K562 (cell line): ENCODE results near the gene ZNF705A. TPM values are rescaled to one million over a fixed set of nuclear protein-coding genes. Genes with fewer than 3 reads are reported as not detected.
"Not testable (repeated sequence)": the region's sequence is repeated elsewhere in the genome, so short reads cannot be mapped to it uniquely, and the experiment has no call there.

ENCODE experiments used
- ATAC-seq: fragments of 200-7000 bp; cut with Tn5 transposase; 3 replicates; pipeline ENCODE4 v1.9.1; 2020; ENCODE audit warnings: moderate library complexity
- BruUV-seq: library from RNA; stranded (reverse); fragments of 400-500 nt; replicated peaks from 2 replicates; lab custom pipeline; 2021; lab: Mats Ljungman, UMichigan
- CTCF ChIA-PET: fragments of 300-600 bp; formaldehyde crosslinking; extraction: SDS; loops from one replicate; lab custom pipeline; 2021; ENCODE audit warnings: low intra/inter-chr PET ratio; lab: Yijun Ruan, JAX
- POLR2A ChIA-PET: fragments of 300-600, 350-650 bp; sonication (Branson Sonifier 250); formaldehyde crosslinking; extraction: SDS; loops from one replicate; lab custom pipeline; 2021; ENCODE audit warnings: antibody characterized with exemption, inconsistent platforms; lab: Yijun Ruan, JAX
- DNase-seq, 4 experiments: peaks; one replicate each; pipeline versions ENCODE4 v3.0.0 to v3.0.0-alpha.2; 2011 to 2018; ENCODE audit warnings: low spot score in 3 of 4, mixed read lengths in 3 of 4; ENCODE audit errors: extremely low read depth in 1 of 4
- FAIRE-seq: peaks from 2 replicates; lab custom pipeline; 2011; peaks lifted over from hg19 to GRCh38; lab: Jason Lieb, UNC
- H2AFZ ChIP-seq: 2 replicates; pipeline ENCODE4 v1.6.0; 2011; ENCODE audit warnings: low read depth, low read length, control low read depth, inconsistent platforms
- H3K27ac ChIP-seq: fragments of 200-600 bp; 3 replicates; pipeline ENCODE4 v1.8.0; 2011; ENCODE audit warnings: low read depth, mild to moderate bottlenecking, control low read depth, inconsistent platforms, low read length, moderate library complexity, mixed read lengths; ENCODE audit errors: extremely low read depth
- H3K27me3 ChIP-seq, 2 experiments: fragments of 300-600 bp in 1 of 2; 2 replicates in 1 of 2; 3 replicates in 1 of 2; pipeline versions ENCODE4 v1.6.0 to v1.8.0; 2011; ENCODE audit warnings: inconsistent platforms in 2 of 2, low read length in 2 of 2, mild to moderate bottlenecking in 1 of 2, mixed read lengths in 1 of 2, moderate library complexity in 1 of 2; ENCODE audit not compliant: control insufficient read depth in 2 of 2, insufficient read depth in 2 of 2
- H3K36me3 ChIP-seq: fragments of 300-600 bp; 3 replicates; pipeline ENCODE4 v1.8.0; 2011; ENCODE audit warnings: mild to moderate bottlenecking, low read length, inconsistent platforms; ENCODE audit not compliant: control insufficient read depth, insufficient read depth
- H3K4me1 ChIP-seq, 2 experiments: fragments of 200-600 bp in 1 of 2; replicated peaks in 1 of 2; 2 replicates in 1 of 2; 3 replicates in 1 of 2; pipeline versions ENCODE4 v1.5.1 to v1.8.0; 2011; ENCODE audit warnings: inconsistent platforms in 2 of 2, low read length in 2 of 2, mild to moderate bottlenecking in 1 of 2, mixed read lengths in 1 of 2, moderate library complexity in 1 of 2; ENCODE audit not compliant: control insufficient read depth in 2 of 2, insufficient read depth in 2 of 2
- H3K4me2 ChIP-seq: 2 replicates; pipeline ENCODE4 v1.6.1; 2011; ENCODE audit warnings: low read length, control low read depth, inconsistent platforms, mixed read lengths; ENCODE audit not compliant: insufficient read depth
- H3K4me3 ChIP-seq: fragments of 200-600 bp; sonication (generic), shearing (Covaris generic); 2 replicates; pipeline ENCODE4 v1.5.1; 2016; ENCODE audit warnings: control low read depth, inconsistent platforms
- H3K79me2 ChIP-seq: fragments of 200-600 bp; 3 replicates; pipeline ENCODE4 v1.8.0; 2011; ENCODE audit warnings: low read length, inconsistent platforms; ENCODE audit not compliant: control insufficient read depth, insufficient read depth
- H3K9ac ChIP-seq, 2 experiments: 2 replicates each; pipeline versions ENCODE4 v1.6.0 to v1.6.1; 2011; ENCODE audit warnings: low read depth in 2 of 2, low read length in 2 of 2, control low read depth in 1 of 2, inconsistent platforms in 1 of 2, mild to moderate bottlenecking in 1 of 2, mixed read lengths in 1 of 2; ENCODE audit not compliant: insufficient read depth in 1 of 2
- H3K9me1 ChIP-seq: one replicate; pipeline ENCODE4 v1.6.0; 2011; ENCODE audit warnings: inconsistent platforms, mild to moderate bottlenecking, low read length, moderate library complexity; ENCODE audit not compliant: control insufficient read depth, insufficient read depth
- H3K9me3 ChIP-seq: replicated peaks from 2 replicates; pipeline ENCODE4 v1.5.1; 2011; ENCODE audit warnings: low read depth, low read length, inconsistent platforms; ENCODE audit not compliant: control insufficient read depth, insufficient read depth
- H4K20me1 ChIP-seq: replicated peaks from 2 replicates; pipeline ENCODE4 v1.6.1; 2011; ENCODE audit warnings: low read length, inconsistent platforms, mixed read lengths; ENCODE audit not compliant: control insufficient read depth, insufficient read depth
- RAD21 ChIP-seq, 2 experiments: fragments of 250-450 bp in 1 of 2; fragments of 450-650 bp in 1 of 2; sonication (Bioruptor Pico) in 1 of 2; formaldehyde crosslinking in 1 of 2; IDR thresholded peaks in 1 of 2; conservative IDR thresholded peaks in 1 of 2; 2 replicates each; pipeline versions ENCODE4 v1.4.0 to v1.8.0; 2020 to 2022; ENCODE audit warnings: mild to moderate bottlenecking in 2 of 2, moderate library complexity in 1 of 2
- WGBS: fragments of 100-300 bp; shearing (Covaris generic); methylation state at CpG from one replicate; pipeline ENCODE4 v1.1.6; 2016; ENCODE audit warnings: low coverage, mixed read lengths; ENCODE audit not compliant: insufficient coverage; ENCODE audit errors: missing lambda C conversion rate; 5-methylcytosine and 5-hydroxymethylcytosine counted together
- in situ Hi-C: fragments of 300-500 bp; cut with MboI; formaldehyde crosslinking; loops from 4 replicates; pipeline ENCODE4 v1.15.0; 2018; ENCODE audit warnings: inconsistent platforms, mixed read lengths
- intact Hi-C: fragments of 100-400 bp; cut with micrococcal nuclease; formaldehyde crosslinking; loops from 2 replicates; pipeline ENCODE4 v1.14.2; 2022
- polyA plus RNA-seq, 8 experiments: library from polyadenylated mRNA; depleted of rRNA in 4 of 8; stranded (reverse) in 5 of 8; unstranded in 3 of 8; fragments of >200 nt; fragmentation: Nextera tagmentation in 2 of 8; fragmentation: Illumina TruSeq in 1 of 8; extraction: Ambion mirVana in 2 of 8; extraction: Trizol in 1 of 8; gene quantifications; 2 replicates each; pipeline versions ENCODE4 v1.2.1 to v1.2.3, GENCODE V29; 2011 to 2014; ENCODE audit warnings: inconsistent platforms in 1 of 8, missing spikeins in 1 of 8
- total RNA-seq, 7 experiments: library from RNA; depleted of rRNA in 6 of 7; stranded (reverse); fragments of >200 nt in 6 of 7; fragmentation: Illumina TruSeq in 2 of 7; extraction: Trizol in 2 of 7; gene quantifications; 2 replicates each; pipeline versions ENCODE4 v1.2.1 to v1.2.3, GENCODE V29; 2011 to 2021; ENCODE audit warnings: low replicate concordance in 1 of 7
- TF ChIP-seq, protein P1 (sequence below), 3 experiments: IDR thresholded peaks in 2 of 3; conservative IDR thresholded peaks in 1 of 3; 2 replicates each; pipeline ENCODE4 v1.5.1; 2011 to 2012; ENCODE audit warnings: low read length in 3 of 3, mild to moderate bottlenecking in 3 of 3, control low read depth in 2 of 3, improper control_type of control experiment in 1 of 3, inconsistent platforms in 1 of 3, low read depth in 1 of 3, mixed read lengths in 1 of 3, moderate library complexity in 1 of 3; ENCODE audit not compliant: insufficient read depth in 2 of 3

Gene ZNF705A
- total and polyA plus RNA-seq, 9 of the 15 experiments (the other 6 are each of a cell fraction or from before 2014, with no cell fraction given): not detected

DNA sequence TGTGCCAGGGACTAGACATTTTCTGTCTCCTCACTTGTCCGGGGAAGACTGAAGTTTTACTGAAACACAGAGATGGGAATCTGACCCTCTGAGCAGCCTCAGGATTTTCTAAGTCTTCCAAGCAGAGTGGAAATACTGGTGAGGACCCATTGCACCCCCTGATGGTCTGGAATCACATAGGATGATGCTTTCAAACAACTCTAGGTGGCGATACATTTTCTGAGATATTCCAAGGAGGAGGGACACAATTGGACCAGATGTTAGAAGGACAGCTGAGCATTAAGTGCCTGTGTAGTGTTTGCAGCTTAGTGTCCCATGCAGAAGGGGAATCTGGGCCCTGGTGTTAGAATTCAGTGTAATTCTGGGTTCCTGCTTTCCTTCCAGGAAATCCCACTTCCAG, 31.3 kb downstream of the ZNF705A start:
- not testable (repeated sequence) for H3K4me2 ChIP-seq
- TF ChIP-seq, protein P1, sequence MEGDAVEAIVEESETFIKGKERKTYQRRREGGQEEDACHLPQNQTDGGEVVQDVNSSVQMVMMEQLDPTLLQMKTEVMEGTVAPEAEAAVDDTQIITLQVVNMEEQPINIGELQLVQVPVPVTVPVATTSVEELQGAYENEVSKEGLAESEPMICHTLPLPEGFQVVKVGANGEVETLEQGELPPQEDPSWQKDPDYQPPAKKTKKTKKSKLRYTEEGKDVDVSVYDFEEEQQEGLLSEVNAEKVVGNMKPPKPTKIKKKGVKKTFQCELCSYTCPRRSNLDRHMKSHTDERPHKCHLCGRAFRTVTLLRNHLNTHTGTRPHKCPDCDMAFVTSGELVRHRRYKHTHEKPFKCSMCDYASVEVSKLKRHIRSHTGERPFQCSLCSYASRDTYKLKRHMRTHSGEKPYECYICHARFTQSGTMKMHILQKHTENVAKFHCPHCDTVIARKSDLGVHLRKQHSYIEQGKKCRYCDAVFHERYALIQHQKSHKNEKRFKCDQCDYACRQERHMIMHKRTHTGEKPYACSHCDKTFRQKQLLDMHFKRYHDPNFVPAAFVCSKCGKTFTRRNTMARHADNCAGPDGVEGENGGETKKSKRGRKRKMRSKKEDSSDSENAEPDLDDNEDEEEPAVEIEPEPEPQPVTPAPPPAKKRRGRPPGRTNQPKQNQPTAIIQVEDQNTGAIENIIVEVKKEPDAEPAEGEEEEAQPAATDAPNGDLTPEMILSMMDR (IDR thresholded peaks at IDR 0.05 in 2 of 3, conservative IDR thresholded peaks at IDR 0.05 in 1 of 3; ENCODE audit: insufficient read depth in 2 of 3, low read depth in 1 of 3, low read length in 3 of 3): peak in 2 of 3 experiments; percentile 28 to 40; a peak in 2 of 6 replicates
- peak in 1 of 2 experiments; percentile 35; a peak in 2 of 4 replicates for TF ChIP-seq RAD21 (CRISPR knock-in tag; conservative IDR thresholded peaks at IDR 0.05 in 1 of 2, IDR thresholded peaks at IDR 0.05 in 1 of 2)
- TF ChIP-seq, all 486 proteins: peak for 2; not testable (repeated sequence) for 484
- BruUV-seq, in situ Hi-C loops, POLR2A ChIA-PET, FAIRE-seq, H3K27me3 ChIP-seq, H3K27ac ChIP-seq, H3K9ac ChIP-seq, intact Hi-C loops, H3K4me1 ChIP-seq, H3K4me3 ChIP-seq, H3K36me3 ChIP-seq, DNase-seq, H4K20me1 ChIP-seq, H2AFZ ChIP-seq, H3K9me3 ChIP-seq, ATAC-seq, H3K9me1 ChIP-seq, H3K79me2 ChIP-seq: not testable (repeated sequence)
- 0% methylated on average over 2 of the region's 2 CpGs for WGBS
- CTCF ChIA-PET: interaction anchor here (0.6 kb wide), 1 partner anchor 82 kb away, joined by 3 read pairs; no protein-coding TSS in a partner anchor
